NCI-H2171 treated with DMSO at 0.1 percent for 48 hours (cell line): Measurements from ENCODE around the gene SCO2.
"Not testable (repeated sequence)": the region's sequence is repeated elsewhere in the genome, so short reads cannot be mapped to it uniquely, and the experiment has no call there.

Source experiments
- DNase-seq: peaks from one replicate; lab custom pipeline; 2025; lab: John Stamatoyannopoulos, UW

The SCO2 gene

GRCh38 chr22:50551160-50551752, 25.9 kb upstream of the SCO2 start:
- DNase-seq, result no peak

GRCh38 chr22:50550395-50550794, 25.0 kb upstream of the SCO2 start:
- no peak for DNase-seq

GRCh38 chr22:50548921-50549790, 23.8 kb upstream of the SCO2 start:
- DNase-seq, result no peak

GRCh38 chr22:50548040-50548920, 22.9 kb upstream of the SCO2 start:
- no peak for DNase-seq

DNA sequence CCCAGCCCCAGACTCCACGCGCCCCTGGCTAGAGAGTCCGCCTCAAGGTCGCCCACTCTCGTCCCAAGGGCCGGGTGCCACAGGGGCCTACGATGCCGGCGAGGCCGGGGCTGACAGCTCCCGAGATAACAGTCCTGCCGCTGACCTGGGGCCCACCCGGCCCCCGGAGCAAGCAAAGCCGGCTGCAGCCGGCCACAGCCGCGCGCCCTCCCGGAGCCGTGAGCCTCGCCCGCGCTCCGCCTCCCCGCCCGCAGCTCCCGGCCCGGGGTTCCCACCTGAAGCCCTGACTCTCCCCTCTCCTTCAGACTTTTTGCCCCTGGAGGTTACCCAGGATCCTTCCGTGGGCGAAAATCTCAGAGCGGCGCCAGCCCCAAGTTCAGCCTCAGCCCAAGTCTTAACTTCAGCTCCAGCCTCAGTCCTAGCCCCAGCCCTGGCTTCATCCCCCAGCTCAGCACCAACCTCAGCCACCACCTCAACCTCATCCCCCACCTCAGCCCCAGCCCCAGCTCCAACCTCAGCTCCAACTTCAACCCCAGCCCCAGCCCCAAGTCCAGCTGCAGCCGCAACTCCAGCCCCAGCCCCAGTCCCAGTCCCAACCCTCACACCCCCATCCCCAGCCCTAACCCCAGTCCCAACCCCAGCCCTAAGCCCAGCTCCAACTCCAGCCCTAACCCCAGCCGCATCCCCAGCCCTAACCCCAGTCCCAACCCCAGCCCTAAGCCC, 22.0 kb upstream of the SCO2 start:
- no peak for DNase-seq

GRCh38 chr22:50546326-50547262, 21.2 kb upstream of the SCO2 start:
- DNase-seq, result no peak

GRCh38 chr22:50545522-50546325, 20.3 kb upstream of the SCO2 start, which contains the start of gene KLHDC7B:
KLHDC7B (plus strand) TSS chr22:50545899; CDS start chr22:50546244, 345 bp downstream.
- DNase-seq, result no peak

- peak; percentile 78 for DNase-seq
These were observed 19.4 kb upstream of the SCO2 start for GRCh38 chr22:50544746-50545253.

DNA sequence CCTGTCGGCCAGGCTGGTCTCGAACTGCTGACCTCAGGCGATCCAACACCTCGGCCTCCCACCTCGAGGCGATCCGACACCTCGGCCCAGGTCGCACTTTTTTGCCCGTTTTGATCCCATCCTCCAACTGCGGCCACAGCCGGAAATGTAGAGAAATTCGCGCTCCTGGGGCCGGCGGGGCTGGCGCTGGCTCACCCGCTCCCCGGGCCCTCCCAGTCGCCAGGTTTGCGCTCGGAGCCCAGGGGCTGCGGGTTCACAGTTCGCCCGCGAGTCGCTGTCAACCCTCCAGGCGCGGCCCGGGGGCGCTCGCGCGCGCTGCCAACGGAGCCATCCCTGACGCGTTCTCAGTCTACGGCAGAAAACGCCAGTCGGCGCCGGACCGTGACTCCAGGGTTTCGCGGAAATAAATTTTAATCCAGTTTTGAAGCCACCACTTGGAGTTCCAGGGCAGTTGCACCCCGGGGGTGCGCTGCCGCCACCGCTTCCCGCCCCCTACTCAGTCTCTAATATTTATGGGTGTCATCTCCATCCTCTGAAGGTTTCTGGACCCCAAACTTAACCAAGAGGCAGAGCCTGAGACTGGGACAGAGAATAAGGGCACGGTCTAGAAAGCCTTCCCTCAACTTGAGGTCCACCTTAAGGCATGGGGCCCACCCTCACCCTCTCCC, 18.8 kb upstream of the SCO2 start:
- peak; percentile 62 for DNase-seq

DNA sequence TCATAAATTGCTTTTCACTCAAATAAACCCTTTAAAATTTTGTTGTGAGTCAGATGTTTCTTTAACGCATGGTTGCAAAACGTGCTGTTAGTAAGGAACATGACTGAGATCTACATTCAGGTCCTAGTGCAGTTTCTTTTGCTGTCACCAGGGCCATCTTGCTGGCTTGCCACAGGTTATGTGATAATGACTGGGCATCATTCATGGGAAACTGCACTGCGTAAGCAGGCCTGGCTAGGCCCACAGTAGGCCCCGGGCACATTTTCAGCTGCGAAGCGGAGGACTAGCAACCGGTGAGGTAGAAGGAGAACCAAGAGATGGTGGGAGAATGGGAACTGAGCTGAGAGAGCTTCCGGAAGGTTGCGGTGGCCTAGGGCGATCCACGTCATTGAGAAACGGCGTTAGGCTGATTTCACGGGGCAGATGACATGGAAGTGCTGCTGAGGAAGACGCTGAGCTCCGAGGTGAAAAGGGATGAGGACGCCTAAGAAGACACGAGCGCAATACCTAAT, 17.1 kb upstream of the SCO2 start:
- DNase-seq, result peak; percentile 25

- not testable (repeated sequence) for DNase-seq
These were observed 16.2 kb upstream of the SCO2 start for GRCh38 chr22:50541667-50542026.

DNA sequence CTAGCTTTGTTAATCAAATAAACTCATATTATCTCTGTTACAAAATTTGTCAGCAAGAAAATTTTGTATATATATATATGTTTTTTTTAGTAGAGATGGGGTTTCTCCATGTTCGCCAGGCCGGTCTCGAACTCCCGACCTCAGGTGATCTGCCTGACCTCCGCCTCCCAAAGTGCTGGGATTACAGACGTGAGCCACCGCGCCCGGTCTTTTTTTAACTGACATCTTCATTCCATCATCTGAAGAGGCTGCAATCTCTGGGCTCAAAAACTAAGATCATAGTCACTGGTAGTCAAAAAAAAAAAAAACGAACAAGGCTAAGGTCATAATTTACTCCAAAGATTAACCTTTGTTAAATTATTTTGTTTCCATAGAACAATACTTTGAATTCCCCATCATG, 15.0 kb upstream of the SCO2 start:
- no peak for DNase-seq

DNA sequence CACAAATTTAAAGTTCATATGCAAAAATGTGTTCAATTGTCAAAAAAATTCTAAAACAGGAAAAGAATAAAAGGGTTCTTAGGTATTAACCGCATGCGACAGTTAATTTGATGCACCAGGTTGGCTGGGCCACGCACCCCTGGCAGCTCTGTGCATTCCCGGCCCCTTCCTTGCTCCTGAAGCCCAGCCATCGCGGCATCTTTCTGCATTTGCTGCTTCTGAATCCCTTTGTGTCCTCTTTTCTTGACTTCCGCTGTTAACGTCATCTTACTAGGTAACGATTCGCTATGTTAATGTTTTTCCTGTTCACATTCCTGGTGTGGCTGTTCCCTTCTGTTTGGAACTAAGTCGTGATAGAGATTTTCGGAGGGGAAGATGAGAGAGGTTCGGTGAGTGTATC, 12.4 kb upstream of the SCO2 start:
- DNase-seq, result no peak

DNA sequence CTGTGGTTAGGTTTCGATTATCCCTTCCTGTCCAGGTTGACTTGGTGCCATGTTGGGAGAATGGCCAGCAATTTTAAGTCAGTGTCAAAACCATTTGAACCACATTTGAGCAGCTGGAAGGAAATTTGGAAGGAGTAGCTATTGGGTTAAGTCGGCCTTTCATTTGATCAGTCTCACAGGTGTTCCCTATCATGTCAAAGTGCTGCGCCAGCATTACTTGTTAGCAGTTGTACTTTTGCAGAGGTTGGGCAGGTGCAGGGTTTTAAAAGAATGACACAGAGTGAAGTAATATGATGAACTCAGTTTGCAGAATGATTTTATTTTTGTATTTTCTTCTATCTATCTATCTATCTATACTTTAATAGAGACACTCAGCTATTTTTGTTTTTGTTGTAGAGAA, 10.8 kb upstream of the SCO2 start:
- no peak for DNase-seq

DNA sequence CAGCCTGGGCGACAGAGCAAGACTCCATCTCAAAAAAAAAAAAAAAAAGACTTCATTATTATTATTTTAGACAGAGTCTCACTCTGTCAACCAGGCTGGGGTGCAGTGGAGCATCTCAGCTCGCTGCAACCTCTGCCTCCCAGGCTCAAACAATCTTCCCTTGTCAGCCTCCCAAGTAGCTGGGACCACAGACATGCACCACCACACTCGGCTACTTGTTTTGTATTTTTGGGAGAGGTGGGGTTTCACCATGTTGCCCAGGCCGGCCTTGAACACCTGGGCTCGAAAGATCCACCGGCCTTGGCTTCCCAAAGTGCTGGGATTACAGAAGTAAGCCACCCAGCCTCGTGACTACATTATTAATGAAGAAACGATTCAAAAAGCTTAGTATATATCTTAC, 9.7 kb upstream of the SCO2 start:
- DNase-seq, result no peak

- not testable (repeated sequence) for DNase-seq
These were observed 8.7 kb upstream of the SCO2 start for GRCh38 chr22:50533856-50534711.

GRCh38 chr22:50532824-50533796, 7.7 kb upstream of the SCO2 start:
- no peak for DNase-seq
